ENCODE measurements around the gene STEAP3.

GRCh38 chr2:119196301-119197125, 27.1 kb upstream of the STEAP3 start:
- TF ChIP-seq CTCF (IDR thresholded peaks at IDR 0.05) (no peak), EP300 (IDR thresholded peaks at IDR 0.05) (no peak), POLR2A (IDR thresholded peaks at IDR 0.05; ENCODE audit: low read depth) (no peak)

All from esophagus muscularis mucosa (tissue), 4 donors.